Kidney capillary endothelial cell (primary cell): ENCODE data around the gene SLC32A1.

Source experiments
- DNase-seq: peaks from one replicate; pipeline ENCODE4 v3.0.0-alpha.2; 2018; ENCODE audit warnings: low spot score

SLC32A1 gene

GRCh38 chr20:38752029-38752428 is 27.7 kb downstream of the SLC32A1 start:
- DNase-seq, result no peak

DNA sequence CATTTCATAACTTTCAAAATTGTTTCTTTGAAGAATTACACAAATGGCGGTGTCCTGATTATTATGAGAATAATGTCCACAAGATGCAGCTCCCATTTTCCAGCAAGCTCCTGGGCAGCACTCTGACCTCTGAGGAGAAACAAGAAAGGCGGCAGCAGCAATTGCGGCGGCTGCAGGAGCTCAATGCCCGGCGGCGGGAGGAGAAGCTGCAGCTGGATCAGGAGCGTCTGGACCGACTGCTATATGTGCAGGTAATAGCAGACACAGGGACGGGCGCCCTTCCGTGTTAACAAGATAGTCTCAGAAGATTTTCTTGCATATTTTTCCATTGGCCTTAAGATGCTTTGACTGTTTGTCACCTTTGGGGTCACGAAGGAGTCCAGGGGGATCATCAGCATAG is 30.6 kb downstream of the SLC32A1 start:
- DNase-seq, result no peak

GRCh38 chr20:38755324-38755910 is 31.1 kb downstream of the SLC32A1 start:
- DNase-seq, result no peak

DNA sequence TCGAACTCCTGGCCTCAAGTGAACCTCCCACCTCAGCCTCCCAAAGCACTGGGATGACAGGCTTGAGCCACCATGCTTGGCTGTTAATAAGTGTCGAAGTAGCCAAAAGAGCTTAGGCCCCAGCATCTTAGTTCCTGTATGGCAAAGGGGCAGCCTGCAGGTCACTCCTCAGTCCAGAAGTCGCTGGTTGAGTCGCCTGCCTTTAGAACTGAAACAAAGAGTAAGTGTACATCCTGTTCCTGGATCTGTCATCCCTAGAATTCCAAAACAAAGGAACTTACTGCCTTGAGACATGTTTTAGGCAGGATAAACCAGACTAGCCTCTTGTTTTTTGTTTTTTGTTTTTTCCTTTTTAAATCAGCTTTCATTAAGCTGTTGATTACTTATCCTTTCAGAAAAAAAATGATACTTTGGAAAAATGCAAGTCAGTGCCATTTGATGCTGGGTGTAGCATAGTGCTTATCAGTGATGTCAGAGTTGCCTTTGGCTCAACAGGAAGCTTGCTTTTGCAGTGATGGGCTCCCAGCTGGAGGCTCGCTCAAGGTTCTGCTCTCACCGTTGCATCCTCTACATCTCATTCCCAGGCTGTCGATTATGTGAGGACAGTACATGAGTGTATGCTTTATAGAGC is 33.0 kb downstream of the SLC32A1 start:
- DNase-seq, result peak; percentile 81

DNA sequence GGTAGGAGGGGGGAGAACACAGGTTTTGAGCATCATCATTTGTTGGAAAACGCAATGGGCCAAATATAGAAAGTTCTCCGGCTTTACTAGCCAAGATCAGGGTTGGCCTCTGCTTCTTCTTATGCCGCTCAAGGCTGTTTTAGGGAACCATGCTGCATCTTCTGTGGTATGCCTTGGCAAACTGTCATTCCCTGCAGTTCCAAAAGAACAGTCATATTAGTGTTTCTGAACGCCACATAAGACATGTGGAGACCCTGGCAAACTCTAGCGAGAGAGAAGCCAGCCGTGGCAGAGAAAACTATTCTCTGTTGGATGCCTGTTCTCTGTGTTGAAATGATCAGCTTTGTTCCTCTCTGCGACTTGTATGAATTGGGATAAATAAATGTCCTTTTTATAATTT is 34.8 kb downstream of the SLC32A1 start:
- no peak for DNase-seq

DNA sequence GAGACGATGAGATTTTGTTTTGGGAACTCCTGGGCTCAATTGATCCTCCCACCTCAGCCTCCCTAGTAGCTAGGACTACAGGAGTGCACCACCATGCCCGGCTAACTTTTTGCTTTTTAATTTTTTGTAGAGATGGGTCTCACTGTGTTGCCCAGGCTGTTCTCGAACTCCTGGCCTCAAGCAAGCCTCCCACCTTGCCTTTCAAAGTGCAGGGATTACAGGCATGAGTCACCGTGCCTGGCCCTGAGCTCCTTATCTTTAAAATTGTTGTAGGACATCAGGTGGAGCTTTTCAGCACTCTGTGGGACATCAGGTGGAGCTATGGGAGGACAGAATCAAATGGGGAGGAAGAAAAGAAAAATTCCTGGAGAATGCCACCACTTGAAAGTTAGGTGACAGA is 36.7 kb downstream of the SLC32A1 start:
- DNase-seq, result no peak

DNA sequence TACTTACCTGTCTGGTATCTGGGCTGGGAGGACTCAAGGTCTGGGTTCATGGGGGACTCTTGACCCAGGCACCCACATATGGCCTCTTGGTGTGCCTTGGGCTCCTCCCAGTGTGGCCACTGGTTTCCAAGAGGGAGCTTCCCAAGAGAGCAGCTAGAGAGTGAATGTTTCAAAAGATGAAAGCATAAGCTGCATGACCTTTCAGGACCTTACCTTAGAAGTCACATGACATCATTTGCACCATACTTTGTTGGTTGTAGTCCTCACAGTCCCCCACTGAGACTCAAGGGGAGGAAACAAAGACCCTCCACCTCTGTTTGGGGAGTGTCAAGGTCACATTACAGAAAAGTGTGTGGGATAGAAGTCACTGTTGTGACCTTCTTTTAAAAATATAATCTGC is 37.9 kb downstream of the SLC32A1 start:
- DNase-seq, result no peak

DNA sequence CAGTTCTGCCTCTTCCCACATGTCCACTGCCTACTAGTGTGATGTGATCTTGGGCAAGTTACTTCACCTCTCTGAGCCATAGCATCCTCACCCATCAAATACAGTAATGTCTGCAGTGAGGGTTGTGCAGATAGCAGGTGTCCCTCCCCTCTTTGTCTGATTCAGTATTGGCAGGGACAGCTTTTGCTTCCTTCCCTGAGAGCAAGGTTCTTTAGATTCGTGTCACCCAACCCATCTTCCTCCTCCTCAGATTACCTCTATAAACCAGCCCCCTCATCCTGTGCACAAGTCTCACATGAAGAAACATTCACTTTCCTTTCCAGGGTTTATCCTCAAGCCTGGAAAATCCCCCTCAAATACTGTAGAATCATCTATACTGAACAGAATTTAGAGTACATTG is 39.3 kb downstream of the SLC32A1 start:
- DNase-seq, result no peak

DNA sequence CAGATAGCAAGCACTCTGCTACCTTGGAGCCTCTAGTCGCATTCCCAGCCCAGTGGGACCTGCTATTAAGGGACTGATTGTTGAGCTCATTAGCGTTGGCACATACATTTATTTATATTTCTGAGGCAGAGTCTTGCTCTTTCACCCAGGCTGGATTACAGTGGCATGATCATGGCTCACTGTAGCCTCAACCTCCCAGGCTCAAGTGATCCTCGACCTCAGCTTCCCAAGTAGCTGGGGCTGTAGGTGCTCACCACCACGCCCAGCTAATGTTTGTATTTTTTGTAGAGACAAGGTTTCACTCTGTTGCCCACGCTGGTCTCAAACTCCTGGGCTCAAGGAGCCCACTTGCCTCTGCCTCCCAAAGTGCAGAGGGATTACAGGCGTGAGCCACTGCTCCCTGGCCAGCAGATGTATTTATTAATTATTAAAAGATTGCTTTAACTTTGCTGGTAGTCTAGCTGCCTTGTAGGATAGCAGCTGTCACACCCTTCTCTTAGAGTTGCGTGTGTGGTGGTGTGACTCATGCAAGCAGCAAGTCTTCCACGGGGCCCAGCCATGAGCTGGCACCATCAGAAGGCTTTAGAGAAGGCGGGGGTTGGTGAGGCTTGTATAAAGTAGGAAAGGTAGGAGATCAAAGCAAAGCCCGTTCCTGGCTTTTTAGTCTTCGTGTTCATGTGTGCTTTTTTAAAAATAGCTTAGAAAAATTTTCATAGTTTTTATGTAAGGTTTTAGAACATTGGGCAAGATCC is 40.5 kb downstream of the SLC32A1 start:
- peak; percentile 61 for DNase-seq

DNA sequence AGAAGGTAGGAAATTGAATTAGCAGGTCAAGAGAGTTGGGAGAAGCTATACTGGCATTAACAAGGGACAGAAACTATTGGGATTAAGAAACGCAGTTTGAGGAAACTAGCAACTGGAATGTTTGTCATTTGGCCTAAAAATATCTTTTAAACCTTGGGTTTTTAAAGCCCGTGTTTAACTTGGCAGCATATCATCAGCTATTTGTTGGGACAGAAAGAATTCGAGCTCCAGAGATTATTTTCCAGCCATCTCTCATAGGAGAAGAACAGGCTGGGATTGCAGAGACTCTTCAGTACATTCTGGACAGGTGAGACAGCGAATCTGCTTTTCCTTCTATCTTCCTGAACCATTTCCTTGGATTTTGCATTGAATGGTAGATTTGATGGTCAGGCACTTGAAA is 41.8 kb downstream of the SLC32A1 start:
- DNase-seq, result no peak

GRCh38 chr20:38769376-38770295 is 45.4 kb downstream of the SLC32A1 start:
- DNase-seq, result no peak

- no peak for DNase-seq
These were observed 46.3 kb downstream of the SLC32A1 start for GRCh38 chr20:38770546-38770945.

DNA sequence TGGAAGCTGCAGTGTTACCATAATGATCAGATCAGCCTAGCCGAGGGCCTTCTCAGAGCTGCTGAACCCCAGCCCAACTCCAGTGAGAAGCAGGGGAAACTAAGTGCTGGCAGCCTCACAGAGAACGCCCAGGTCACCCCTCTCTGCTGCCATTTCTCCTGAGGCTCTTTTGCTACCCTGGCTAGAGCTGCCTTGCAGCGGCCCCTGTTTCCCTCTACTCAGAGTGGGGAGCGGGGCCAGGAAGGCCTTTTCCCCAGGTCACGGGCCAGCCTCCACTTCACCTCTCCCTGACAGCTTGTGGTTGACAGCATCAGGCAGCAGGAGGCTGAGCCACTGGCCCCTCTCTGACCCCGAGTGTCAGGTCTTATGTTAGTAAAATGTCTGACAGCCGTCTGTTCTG is 46.7 kb downstream of the SLC32A1 start:
- DNase-seq, result no peak

DNA sequence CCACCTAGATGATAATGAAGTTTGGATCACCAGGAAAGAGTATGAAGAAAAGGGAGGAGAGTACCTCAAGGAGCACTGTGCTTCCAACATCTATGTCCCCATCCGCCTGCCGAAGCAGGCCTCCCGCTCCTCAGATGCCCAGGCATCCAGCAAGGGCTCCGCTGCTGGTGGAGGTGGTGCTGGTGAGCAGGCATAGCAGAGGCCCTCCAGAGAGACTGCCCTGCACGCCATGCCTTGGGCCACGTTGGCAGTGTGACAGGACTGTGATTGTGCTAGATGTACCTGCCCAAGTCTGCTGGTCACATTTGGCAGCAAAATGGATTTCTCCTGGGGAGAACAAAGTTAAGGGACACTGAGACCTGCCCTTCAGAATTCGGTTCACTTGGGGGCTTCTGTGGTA is 47.3 kb downstream of the SLC32A1 start:
- DNase-seq, result no peak

GRCh38 chr20:38774167-38774566 is 49.9 kb downstream of the SLC32A1 start:
- no peak for DNase-seq

- no peak for DNase-seq
These were observed 52.1 kb downstream of the SLC32A1 start for GRCh38 chr20:38776363-38776762.
